GM20000 (cell line): ENCODE results near the gene PPIG.
A peak's percentile ranks its signal among the peaks of the same experiment; 100 is the strongest.
"Not testable (repeated sequence)": the region's sequence is repeated elsewhere in the genome, so short reads cannot be mapped to it uniquely, and the experiment has no call there.

Experiments
- DNase-seq: peaks from one replicate; pipeline ENCODE4 v3.0.0; 2012; ENCODE audit warnings: low spot score
- CTCF ChIP-seq: IDR thresholded peaks from 2 replicates; pipeline ENCODE4 v1.5.1; 2012; ENCODE audit warnings: mild to moderate bottlenecking, control low read depth; ENCODE audit errors: extremely low read depth, missing control alignments

PPIG gene

GRCh38 chr2:169676357-169676756 is 92.2 kb downstream of the PPIG start:
- DNase-seq: no peak
- peak; percentile 5 for TF ChIP-seq CTCF

GRCh38 chr2:169676850-169677249 is 92.7 kb downstream of the PPIG start:
- DNase-seq: no peak
- TF ChIP-seq CTCF: no peak

- no peak for TF ChIP-seq CTCF
- DNase-seq: no peak
Observed at GRCh38 chr2:169683054-169683424, 98.9 kb downstream of the PPIG start.

- no peak for TF ChIP-seq CTCF
- DNase-seq: no peak
Observed at GRCh38 chr2:169683425-169684134, 99.4 kb downstream of the PPIG start.

- TF ChIP-seq CTCF: no peak
Observed at GRCh38 chr2:169684135-169684565, 100.0 kb downstream of the PPIG start.

GRCh38 chr2:169684712-169685111 is 100.6 kb downstream of the PPIG start:
- not testable (repeated sequence) for DNase-seq

More at GRCh38 chr2:169684135-169684565, 100.0 kb downstream of the PPIG start:
- DNase-seq: no peak

GRCh38 chr2:169686825-169687224 is 102.7 kb downstream of the PPIG start:
- not testable (repeated sequence) for DNase-seq

GRCh38 chr2:169687943-169688342 is 103.8 kb downstream of the PPIG start:
- DNase-seq: not testable (repeated sequence)

GRCh38 chr2:169690958-169691357 is 106.8 kb downstream of the PPIG start:
- DNase-seq: no peak
- TF ChIP-seq CTCF: no peak
